GM12878 (cell line): ENCODE results near the gene BACE2.

ENCODE experiments used
- BHLHE40 ChIP-seq, 2 experiments: fragments of 450-650 bp in 1 of 2; IDR thresholded peaks; 2 replicates each; pipeline ENCODE4 v1.6.1; 2011 to 2017; ENCODE audit warnings: low read depth in 2 of 2, borderline replicate concordance in 1 of 2, improper control_type of control experiment in 1 of 2, low read length in 1 of 2, mild to moderate bottlenecking in 1 of 2
- EZH2 ChIP-seq: IDR thresholded peaks from 2 replicates; pipeline ENCODE4 v1.6.1; 2012; ENCODE audit warnings: low read depth, mild to moderate bottlenecking, control low read depth, inconsistent platforms, low read length, borderline replicate concordance; ENCODE audit not compliant: control insufficient read depth
- TF ChIP-seq, protein P1 (sequence below), 3 experiments: IDR thresholded peaks in 2 of 3; conservative IDR thresholded peaks in 1 of 3; 2 replicates each; pipeline ENCODE4 v1.5.1; 2011; ENCODE audit warnings: low read depth in 3 of 3, low read length in 3 of 3, mild to moderate bottlenecking in 3 of 3, control low read depth in 2 of 3, moderate library complexity in 2 of 3, inconsistent platforms in 1 of 3, mixed read lengths in 1 of 3; ENCODE audit not compliant: control insufficient read depth in 2 of 3, insufficient read depth in 1 of 3; ENCODE audit errors: extremely low read depth in 1 of 3
- TF ChIP-seq, protein P2 (sequence below): IDR thresholded peaks from 2 replicates; pipeline ENCODE4 v1.6.1; 2012; ENCODE audit warnings: low read depth, low read length, improper control_type of control experiment
- TF ChIP-seq, protein P3 (sequence below): fragments of 450-650 bp; IDR thresholded peaks from 2 replicates; pipeline ENCODE4 v1.6.1; 2017; ENCODE audit warnings: mild to moderate bottlenecking, low read depth, inconsistent platforms; ENCODE audit not compliant: poor library complexity, severe bottlenecking
- TF ChIP-seq, protein P4 (sequence below): fragments of 450-650 bp; IDR thresholded peaks from 2 replicates; pipeline ENCODE4 v1.6.1; 2016; ENCODE audit warnings: mild to moderate bottlenecking

DNA sequence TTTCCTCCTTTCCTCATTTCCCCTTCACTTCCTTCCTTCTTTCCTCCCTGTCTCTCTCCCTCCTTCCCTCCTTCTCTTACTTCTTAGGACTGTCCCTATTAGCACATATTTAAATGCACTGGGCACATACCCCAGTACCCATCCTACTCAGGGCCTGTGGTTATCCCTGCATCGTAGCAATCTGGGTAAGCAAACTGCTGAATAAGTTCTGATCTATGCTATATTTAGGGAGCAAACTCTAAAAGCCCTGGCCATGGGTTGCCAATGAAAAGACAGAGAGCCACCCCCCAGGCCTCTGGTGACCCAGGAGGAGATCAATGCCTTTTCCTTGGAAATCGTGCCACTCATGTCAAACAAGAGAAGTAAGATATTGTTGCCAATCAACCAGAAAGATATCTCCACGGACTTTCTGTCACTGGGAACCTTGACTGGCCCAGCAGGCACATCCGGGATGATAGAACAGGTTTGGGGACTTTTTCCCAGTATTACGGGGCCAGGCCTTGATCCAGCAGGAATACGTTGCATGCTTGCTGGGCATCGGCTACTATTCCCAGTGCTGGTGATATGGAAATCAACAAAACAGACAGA, 154.0 kb downstream of the BACE2 start:
- TF ChIP-seq EZH2: no peak
- no peak for TF ChIP-seq BHLHE40 (IDR thresholded peaks at IDR 0.05; ENCODE audit: borderline replicate concordance in 1 of 2, low read depth in 2 of 2, low read length in 1 of 2)
- TF ChIP-seq, protein P1, sequence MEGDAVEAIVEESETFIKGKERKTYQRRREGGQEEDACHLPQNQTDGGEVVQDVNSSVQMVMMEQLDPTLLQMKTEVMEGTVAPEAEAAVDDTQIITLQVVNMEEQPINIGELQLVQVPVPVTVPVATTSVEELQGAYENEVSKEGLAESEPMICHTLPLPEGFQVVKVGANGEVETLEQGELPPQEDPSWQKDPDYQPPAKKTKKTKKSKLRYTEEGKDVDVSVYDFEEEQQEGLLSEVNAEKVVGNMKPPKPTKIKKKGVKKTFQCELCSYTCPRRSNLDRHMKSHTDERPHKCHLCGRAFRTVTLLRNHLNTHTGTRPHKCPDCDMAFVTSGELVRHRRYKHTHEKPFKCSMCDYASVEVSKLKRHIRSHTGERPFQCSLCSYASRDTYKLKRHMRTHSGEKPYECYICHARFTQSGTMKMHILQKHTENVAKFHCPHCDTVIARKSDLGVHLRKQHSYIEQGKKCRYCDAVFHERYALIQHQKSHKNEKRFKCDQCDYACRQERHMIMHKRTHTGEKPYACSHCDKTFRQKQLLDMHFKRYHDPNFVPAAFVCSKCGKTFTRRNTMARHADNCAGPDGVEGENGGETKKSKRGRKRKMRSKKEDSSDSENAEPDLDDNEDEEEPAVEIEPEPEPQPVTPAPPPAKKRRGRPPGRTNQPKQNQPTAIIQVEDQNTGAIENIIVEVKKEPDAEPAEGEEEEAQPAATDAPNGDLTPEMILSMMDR (IDR thresholded peaks at IDR 0.05 in 2 of 3, conservative IDR thresholded peaks at IDR 0.05 in 1 of 3; ENCODE audit: control insufficient read depth in 2 of 3, extremely low read depth in 1 of 3, insufficient read depth in 1 of 3, low read depth in 3 of 3, low read length in 3 of 3): no peak
- TF ChIP-seq, protein P2, sequence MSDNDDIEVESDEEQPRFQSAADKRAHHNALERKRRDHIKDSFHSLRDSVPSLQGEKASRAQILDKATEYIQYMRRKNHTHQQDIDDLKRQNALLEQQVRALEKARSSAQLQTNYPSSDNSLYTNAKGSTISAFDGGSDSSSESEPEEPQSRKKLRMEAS: no peak
- TF ChIP-seq, protein P3, sequence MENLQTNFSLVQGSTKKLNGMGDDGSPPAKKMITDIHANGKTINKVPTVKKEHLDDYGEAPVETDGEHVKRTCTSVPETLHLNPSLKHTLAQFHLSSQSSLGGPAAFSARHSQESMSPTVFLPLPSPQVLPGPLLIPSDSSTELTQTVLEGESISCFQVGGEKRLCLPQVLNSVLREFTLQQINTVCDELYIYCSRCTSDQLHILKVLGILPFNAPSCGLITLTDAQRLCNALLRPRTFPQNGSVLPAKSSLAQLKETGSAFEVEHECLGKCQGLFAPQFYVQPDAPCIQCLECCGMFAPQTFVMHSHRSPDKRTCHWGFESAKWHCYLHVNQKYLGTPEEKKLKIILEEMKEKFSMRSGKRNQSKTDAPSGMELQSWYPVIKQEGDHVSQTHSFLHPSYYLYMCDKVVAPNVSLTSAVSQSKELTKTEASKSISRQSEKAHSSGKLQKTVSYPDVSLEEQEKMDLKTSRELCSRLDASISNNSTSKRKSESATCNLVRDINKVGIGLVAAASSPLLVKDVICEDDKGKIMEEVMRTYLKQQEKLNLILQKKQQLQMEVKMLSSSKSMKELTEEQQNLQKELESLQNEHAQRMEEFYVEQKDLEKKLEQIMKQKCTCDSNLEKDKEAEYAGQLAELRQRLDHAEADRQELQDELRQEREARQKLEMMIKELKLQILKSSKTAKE: no peak
- TF ChIP-seq, protein P4, sequence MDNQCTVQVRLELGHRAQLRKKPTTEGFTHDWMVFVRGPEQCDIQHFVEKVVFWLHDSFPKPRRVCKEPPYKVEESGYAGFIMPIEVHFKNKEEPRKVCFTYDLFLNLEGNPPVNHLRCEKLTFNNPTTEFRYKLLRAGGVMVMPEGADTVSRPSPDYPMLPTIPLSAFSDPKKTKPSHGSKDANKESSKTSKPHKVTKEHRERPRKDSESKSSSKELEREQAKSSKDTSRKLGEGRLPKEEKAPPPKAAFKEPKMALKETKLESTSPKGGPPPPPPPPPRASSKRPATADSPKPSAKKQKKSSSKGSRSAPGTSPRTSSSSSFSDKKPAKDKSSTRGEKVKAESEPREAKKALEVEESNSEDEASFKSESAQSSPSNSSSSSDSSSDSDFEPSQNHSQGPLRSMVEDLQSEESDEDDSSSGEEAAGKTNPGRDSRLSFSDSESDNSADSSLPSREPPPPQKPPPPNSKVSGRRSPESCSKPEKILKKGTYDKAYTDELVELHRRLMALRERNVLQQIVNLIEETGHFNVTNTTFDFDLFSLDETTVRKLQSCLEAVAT: no peak
